Breast epithelium (tissue), 4 donors: ENCODE results near the gene TMEM217. TPM values are rescaled to one million over a fixed set of nuclear protein-coding genes. Genes with fewer than 3 reads are reported as not detected.
"Not testable (repeated sequence)": the region's sequence is repeated elsewhere in the genome, so short reads cannot be mapped to it uniquely, and the experiment has no call there.

Source experiments
- DNase-seq, 2 donors: peaks; one replicate each; pipeline ENCODE4 v3.0.0-alpha.2; 2019; ENCODE audit warnings: low spot score in 2 of 2
- H3K27ac ChIP-seq, 2 donors: fragments of 200-600 bp; sonication (generic) in 1 of 2; one replicate each; pipeline ENCODE4 v1.5.1; 2016 to 2019; ENCODE audit warnings: mild to moderate bottlenecking in 1 of 2
- H3K27me3 ChIP-seq, 2 donors: fragments of 200-600 bp; sonication (generic) in 1 of 2; one replicate each; pipeline versions ENCODE4 v1.5.1 to v1.6.0; 2017 to 2019; ENCODE audit warnings: control low read depth in 1 of 2, mild to moderate bottlenecking in 1 of 2
- H3K36me3 ChIP-seq: fragments of 200-600 bp; one replicate; pipeline ENCODE4 v1.5.1; 2019
- H3K4me1 ChIP-seq, 2 donors: fragments of 200-600 bp; sonication (generic); one replicate each; pipeline ENCODE4 v1.5.1; 2016 to 2019; ENCODE audit warnings: control low read depth in 1 of 2
- H3K4me3 ChIP-seq, 3 donors: fragments of 200-600 bp; sonication (generic); 1 replicate in 2 of 3; 2 replicates in 1 of 3; pipeline ENCODE4 v1.5.1; 2016 to 2019; ENCODE audit warnings: mild to moderate bottlenecking in 3 of 3, moderate library complexity in 2 of 3
- H3K9me3 ChIP-seq, 2 donors: fragments of 200-600 bp; sonication (generic) in 1 of 2; one replicate each; pipeline ENCODE4 v1.5.1; 2016 to 2019; ENCODE audit warnings: control low read depth in 1 of 2
- POLR2A ChIP-seq: fragments of 450-650 bp; IDR thresholded peaks from one replicate; pipeline ENCODE4 v1.6.1; 2016; ENCODE audit warnings: antibody characterized with exemption, mild to moderate bottlenecking, moderate library complexity
- POLR2AphosphoS5 ChIP-seq, 3 donors: sonication (generic); formaldehyde crosslinking; IDR thresholded peaks; one replicate each; pipeline ENCODE4 v1.6.1; 2017; ENCODE audit warnings: antibody characterized with exemption in 3 of 3
- intact Hi-C: fragments of 100-400 bp; cut with DNase I; formaldehyde crosslinking; loops from one replicate; pipeline ENCODE4 v1.15.1; 2023; ENCODE audit warnings: low total_unique reads
- total RNA-seq, 3 donors: library from RNA; depleted of rRNA; stranded (reverse); fragments of >200 nt; gene quantifications; one replicate each; pipeline ENCODE4 v1.1.0, GENCODE V29; 2016
- TF ChIP-seq, protein P1 (sequence below), 3 donors: fragments of 450-650 bp; IDR thresholded peaks; one replicate each; pipeline ENCODE4 v1.5.1; 2016 to 2017; ENCODE audit warnings: antibody characterized with exemption in 3 of 3, mild to moderate bottlenecking in 3 of 3, moderate library complexity in 3 of 3

The TMEM217 gene
- total RNA-seq, 3 donors from 2014 or later = 0.66 to 1.0 TPM; not detected in 1

DNA sequence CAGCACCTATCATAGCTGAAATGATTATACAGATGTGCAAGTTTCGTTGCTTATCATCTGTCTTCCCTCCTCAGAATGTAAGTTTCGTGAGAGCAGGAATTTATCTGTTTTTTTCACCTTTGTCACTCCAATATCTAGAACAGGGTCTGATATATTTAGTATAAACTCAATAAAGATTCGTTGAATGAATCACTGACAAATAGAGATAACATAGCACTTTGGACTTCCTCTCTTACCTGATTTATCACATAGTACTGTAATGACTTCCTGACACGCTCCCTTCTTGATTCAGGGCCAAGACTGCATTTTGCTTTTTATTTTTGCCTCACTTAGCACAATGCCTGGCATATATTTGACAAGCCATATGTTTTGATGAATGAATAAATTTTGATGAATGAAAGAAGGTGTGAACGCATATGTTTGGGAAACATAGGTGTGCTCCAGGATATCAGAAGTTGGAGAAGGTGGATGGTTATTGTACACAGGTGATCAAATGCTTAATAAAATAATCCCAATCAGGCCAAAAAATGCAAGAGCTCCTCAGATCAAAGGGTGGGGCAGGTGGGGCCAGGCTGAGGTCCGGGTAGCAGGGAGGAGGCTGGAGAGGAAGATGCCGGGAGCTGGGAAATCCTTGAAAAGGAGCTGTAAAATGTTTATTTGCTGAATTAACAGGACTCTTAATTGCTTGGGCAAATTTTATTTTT lies 55.0 kb downstream of the TMEM217 start:
- Histone ChIP-seq H3K27ac (no peak overlapping the region), H3K4me3 (no peak overlapping the region), H3K9me3 (no peaks in the 10 kb centered on the region), H3K36me3 (no peaks in the 10 kb centered on the region), H3K27me3 (no peaks in the 10 kb centered on the region), H3K4me1 (no peaks in the 10 kb centered on the region)
- TF ChIP-seq POLR2AphosphoS5 (IDR thresholded peaks at IDR 0.05) (no peak), POLR2A (no peak)
- TF ChIP-seq, protein P1, sequence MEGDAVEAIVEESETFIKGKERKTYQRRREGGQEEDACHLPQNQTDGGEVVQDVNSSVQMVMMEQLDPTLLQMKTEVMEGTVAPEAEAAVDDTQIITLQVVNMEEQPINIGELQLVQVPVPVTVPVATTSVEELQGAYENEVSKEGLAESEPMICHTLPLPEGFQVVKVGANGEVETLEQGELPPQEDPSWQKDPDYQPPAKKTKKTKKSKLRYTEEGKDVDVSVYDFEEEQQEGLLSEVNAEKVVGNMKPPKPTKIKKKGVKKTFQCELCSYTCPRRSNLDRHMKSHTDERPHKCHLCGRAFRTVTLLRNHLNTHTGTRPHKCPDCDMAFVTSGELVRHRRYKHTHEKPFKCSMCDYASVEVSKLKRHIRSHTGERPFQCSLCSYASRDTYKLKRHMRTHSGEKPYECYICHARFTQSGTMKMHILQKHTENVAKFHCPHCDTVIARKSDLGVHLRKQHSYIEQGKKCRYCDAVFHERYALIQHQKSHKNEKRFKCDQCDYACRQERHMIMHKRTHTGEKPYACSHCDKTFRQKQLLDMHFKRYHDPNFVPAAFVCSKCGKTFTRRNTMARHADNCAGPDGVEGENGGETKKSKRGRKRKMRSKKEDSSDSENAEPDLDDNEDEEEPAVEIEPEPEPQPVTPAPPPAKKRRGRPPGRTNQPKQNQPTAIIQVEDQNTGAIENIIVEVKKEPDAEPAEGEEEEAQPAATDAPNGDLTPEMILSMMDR (IDR thresholded peaks at IDR 0.05) = no peak
- no peak for DNase-seq
- intact Hi-C loops = no loop called here

DNA sequence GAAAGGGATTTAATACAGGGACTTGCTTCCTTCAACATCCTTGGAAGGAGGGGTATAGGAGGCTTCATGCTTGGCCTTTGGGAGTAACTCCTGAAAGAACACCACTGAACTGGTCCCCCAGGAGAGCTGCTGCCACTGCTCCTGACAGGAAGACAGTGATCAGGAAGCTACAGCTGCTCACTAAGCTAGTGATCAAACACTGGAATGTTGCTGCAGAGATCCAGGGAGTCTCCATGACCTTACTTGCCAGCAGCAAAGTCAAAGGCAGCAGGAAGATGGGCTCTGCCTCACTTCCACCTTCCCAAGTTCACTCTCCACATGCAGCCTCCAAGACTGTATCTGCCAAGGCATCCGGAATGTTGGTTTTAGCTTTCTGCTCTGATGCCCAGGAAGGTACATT lies 56.2 kb downstream of the TMEM217 start:
- Histone ChIP-seq H3K9me3 (no peaks in the 10 kb centered on the region), H3K4me3 (no peak overlapping the region), H3K27me3 (no peaks in the 10 kb centered on the region), H3K27ac (no peak overlapping the region), H3K4me1 (no peaks in the 10 kb centered on the region), H3K36me3 (no peaks in the 10 kb centered on the region)
- TF ChIP-seq, protein P1 (IDR thresholded peaks at IDR 0.05) = no peak
- TF ChIP-seq POLR2A (no peak), POLR2AphosphoS5 (IDR thresholded peaks at IDR 0.05) (no peak)
- DNase-seq = no peak
- intact Hi-C loops = no loop called here

DNA sequence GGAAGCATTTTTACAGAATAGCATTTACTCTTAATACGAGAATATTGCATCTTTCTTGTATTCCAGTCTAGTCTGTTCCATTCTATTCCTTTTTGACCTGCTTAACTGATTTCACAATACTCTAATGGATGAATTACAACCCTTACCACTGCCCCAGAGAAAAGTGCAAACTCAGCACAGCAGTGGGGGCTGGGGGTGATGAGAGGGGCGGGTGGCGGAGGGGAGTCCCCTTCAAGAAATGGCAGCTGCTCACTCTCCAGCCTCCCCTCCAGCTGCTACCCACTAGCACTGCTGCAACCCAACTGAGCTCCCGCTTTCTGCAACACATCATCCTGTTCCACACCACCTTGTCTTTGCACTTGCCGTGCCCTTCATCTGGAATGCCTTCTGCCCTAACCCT lies 57.9 kb downstream of the TMEM217 start:
- Histone ChIP-seq H3K9me3 (no peaks in the 10 kb centered on the region), H3K4me3 (no peak overlapping the region), H3K27me3 (no peaks in the 10 kb centered on the region), H3K36me3 (no peaks in the 10 kb centered on the region), H3K27ac (no peak overlapping the region), H3K4me1 (no peaks in the 10 kb centered on the region)
- no peak for TF ChIP-seq POLR2A
- TF ChIP-seq, protein P1 (IDR thresholded peaks at IDR 0.05) = no peak
- TF ChIP-seq POLR2AphosphoS5 (IDR thresholded peaks at IDR 0.05) = no peak
- intact Hi-C loops = no loop called here
- DNase-seq = no peak

DNA sequence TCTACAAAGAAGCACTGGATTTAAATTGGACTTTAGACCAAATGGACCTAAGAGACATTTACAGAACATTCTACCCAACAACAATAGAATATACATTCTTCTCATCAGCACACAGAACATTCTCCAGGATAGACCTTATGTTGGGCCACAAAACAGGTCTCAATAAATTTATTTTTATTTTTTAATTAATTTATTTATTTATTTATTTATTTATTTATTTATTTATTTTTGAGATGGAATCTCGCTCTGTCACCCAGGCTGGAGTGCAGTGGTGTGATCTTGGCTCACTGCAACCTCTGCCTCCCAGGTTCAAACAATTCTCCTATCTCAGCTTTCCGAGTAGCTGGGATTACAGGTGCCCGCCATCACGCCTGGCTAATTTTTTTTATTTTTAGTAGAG lies 61.5 kb downstream of the TMEM217 start:
- H3K4me1 ChIP-seq, H3K27ac ChIP-seq, intact Hi-C loops, H3K4me3 ChIP-seq, H3K27me3 ChIP-seq, H3K36me3 ChIP-seq, DNase-seq, H3K9me3 ChIP-seq: not testable (repeated sequence)

DNA sequence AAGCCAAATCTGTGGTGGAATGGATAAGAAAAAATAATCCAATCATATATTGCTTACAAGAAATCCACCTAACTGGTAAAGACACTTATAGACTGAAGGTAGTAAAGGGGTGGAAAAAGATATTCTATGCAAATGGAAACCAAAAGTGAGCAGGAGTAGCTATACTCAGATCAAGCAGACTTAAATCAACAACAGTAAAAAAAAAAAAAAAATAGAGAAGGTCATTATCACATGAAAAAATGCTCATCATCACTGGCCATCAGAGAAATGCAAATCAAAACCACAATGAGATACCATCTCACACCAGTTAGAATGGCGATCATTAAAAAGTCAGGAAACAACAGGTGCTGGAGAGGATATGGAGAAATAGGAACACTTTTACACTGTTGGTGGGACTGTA lies 63.1 kb downstream of the TMEM217 start:
- H3K9me3 ChIP-seq, H3K4me3 ChIP-seq, intact Hi-C loops, H3K36me3 ChIP-seq, H3K27me3 ChIP-seq, H3K4me1 ChIP-seq, H3K27ac ChIP-seq, DNase-seq: not testable (repeated sequence)

GRCh38 chr6:37192666-37193065 lies 65.3 kb downstream of the TMEM217 start:
- TF ChIP-seq, protein P1 (IDR thresholded peaks at IDR 0.05) = no peak
- TF ChIP-seq POLR2A = no peak
- TF ChIP-seq POLR2AphosphoS5 (IDR thresholded peaks at IDR 0.05) = no peak
- Histone ChIP-seq H3K27me3 (no peaks in the 10 kb centered on the region), H3K27ac (no peak overlapping the region), H3K36me3 (no peaks in the 10 kb centered on the region), H3K4me1 (no peaks in the 10 kb centered on the region), H3K4me3 (no peak overlapping the region), H3K9me3 (no peaks in the 10 kb centered on the region)
- no peak for DNase-seq
- intact Hi-C loops = no loop called here
